ENCODE measurements around the gene CLNK.

CLNK gene

GRCh38 chr4:10722957-10723356 is 38.4 kb upstream of the CLNK start:
- Histone ChIP-seq H3K36me3 (no peaks in the 10 kb centered on the region), H3K27ac (no peak overlapping the region), H3K4me1 (no peaks in the 10 kb centered on the region), H3K27me3 (no peaks in the 10 kb centered on the region), H3K4me3 (no peak overlapping the region), H3K9me3 (no peaks in the 10 kb centered on the region)
- no peak for TF ChIP-seq CTCF (IDR thresholded peaks at IDR 0.05)
- no peak for DNase-seq
- intact Hi-C loops (cut with DNase I; ENCODE audit: low total_unique reads), result no loop called here

GRCh38 chr4:10721616-10722015 is 37.0 kb upstream of the CLNK start:
- no peak for DNase-seq
- Histone ChIP-seq H3K27ac (no peak overlapping the region), H3K36me3 (no peaks in the 10 kb centered on the region), H3K9me3 (no peaks in the 10 kb centered on the region), H3K4me1 (no peaks in the 10 kb centered on the region), H3K27me3 (no peaks in the 10 kb centered on the region), H3K4me3 (no peak overlapping the region)
- no peak for TF ChIP-seq CTCF (IDR thresholded peaks at IDR 0.05)
- intact Hi-C loops (cut with DNase I; ENCODE audit: low total_unique reads), result no loop called here

GRCh38 chr4:10716163-10716562 is 31.6 kb upstream of the CLNK start:
- no peaks in the 10 kb centered on the region for H3K36me3 ChIP-seq
- TF ChIP-seq CTCF (IDR thresholded peaks at IDR 0.05), result no peak
- peaks cover 0 to 4% (median 0%) of the 10 kb centered on the region in 4 donors for H3K4me1 ChIP-seq
- DNase-seq, result no peak
- H3K9me3 ChIP-seq, result no peaks in the 10 kb centered on the region
- H3K27ac ChIP-seq, result no peak overlapping the region
- intact Hi-C loops (cut with DNase I; ENCODE audit: low total_unique reads), result no loop called here
- H3K27me3 ChIP-seq, result no peaks in the 10 kb centered on the region
- no peak overlapping the region for H3K4me3 ChIP-seq

GRCh38 chr4:10715696-10716095 is 31.1 kb upstream of the CLNK start:
- DNase-seq, result no peak
- no peak overlapping the region for H3K4me3 ChIP-seq
- H3K36me3 ChIP-seq, result no peaks in the 10 kb centered on the region
- H3K27ac ChIP-seq, result no peak overlapping the region
- intact Hi-C loops (cut with DNase I; ENCODE audit: low total_unique reads), result no loop called here
- peaks cover 0 to 6% (median 2%) of the 10 kb centered on the region in 4 donors for H3K4me1 ChIP-seq
- no peak for TF ChIP-seq CTCF (IDR thresholded peaks at IDR 0.05)
- no peaks in the 10 kb centered on the region for H3K27me3 ChIP-seq
- H3K9me3 ChIP-seq, result no peaks in the 10 kb centered on the region

- no peaks in the 10 kb centered on the region for H3K27me3 ChIP-seq
- intact Hi-C loops (cut with DNase I; ENCODE audit: low total_unique reads), result no loop called here
- DNase-seq, result no peak
- H3K4me1 ChIP-seq, result peaks cover 0 to 10% (median 3%) of the 10 kb centered on the region in 4 donors
- no peak for TF ChIP-seq CTCF (IDR thresholded peaks at IDR 0.05)
- H3K36me3 ChIP-seq, result no peaks in the 10 kb centered on the region
- H3K9me3 ChIP-seq, result no peaks in the 10 kb centered on the region
- no peak overlapping the region for H3K27ac ChIP-seq
- no peak overlapping the region for H3K4me3 ChIP-seq
These were observed 30.6 kb upstream of the CLNK start for GRCh38 chr4:10715135-10715534.

GRCh38 chr4:10713591-10713990 is 29.0 kb upstream of the CLNK start:
- Histone ChIP-seq H3K27me3 (no peaks in the 10 kb centered on the region), H3K36me3 (no peaks in the 10 kb centered on the region), H3K4me3 (no peak overlapping the region), H3K27ac (no peak overlapping the region), H3K4me1 (peaks cover 0 to 10% (median 3%) of the 10 kb centered on the region in 4 donors), H3K9me3 (no peaks in the 10 kb centered on the region)
- DNase-seq, result no peak
- intact Hi-C loops (cut with DNase I; ENCODE audit: low total_unique reads), result no loop called here
- no peak for TF ChIP-seq CTCF (IDR thresholded peaks at IDR 0.05)

Measured in tibial artery (tissue), 4 donors.